ENCODE measurements around the gene MAGEC1. TPM values are rescaled to one million over a fixed set of nuclear protein-coding genes. Genes with fewer than 3 reads are reported as not detected.

Gene MAGEC1
- polyA plus RNA-seq, 1 donor from 2014 or later: not detected

- TF ChIP-seq MXI1 (conservative IDR thresholded peaks at IDR 0.05; ENCODE audit: poor library complexity, severe bottlenecking): no peak
- TF ChIP-seq TAF1 (IDR thresholded peaks at IDR 0.05; ENCODE audit: low read depth): no peak
- no peak for TF ChIP-seq EP300 (conservative IDR thresholded peaks at IDR 0.05; ENCODE audit: poor library complexity, severe bottlenecking)
- no peak for TF ChIP-seq RAD21 (conservative IDR thresholded peaks at IDR 0.05)
- TF ChIP-seq REST (IDR thresholded peaks at IDR 0.05; ENCODE audit: borderline replicate concordance): no peak
- TF ChIP-seq EZH2 (IDR thresholded peaks at IDR 0.05; ENCODE audit: borderline replicate concordance, insufficient read depth, low read length, poor library complexity, severe bottlenecking): no peak
- no peak for TF ChIP-seq CTCF (IDR thresholded peaks at IDR 0.05; ENCODE audit: poor library complexity, severe bottlenecking)
- TF ChIP-seq SMC3 (conservative IDR thresholded peaks at IDR 0.05; ENCODE audit: poor library complexity): no peak
- no peak for TF ChIP-seq POLR2AphosphoS5 (IDR thresholded peaks at IDR 0.05)
- Histone ChIP-seq H4K20me1 (ENCODE audit: insufficient read depth) (no peaks in the 10 kb centered on the region), H3K9me3 (ENCODE audit: low read length) (no peaks in the 10 kb centered on the region), H3K4me2 (ENCODE audit: low read length) (no peak overlapping the region), H3K27ac (ENCODE audit: low read length) (no peak overlapping the region), H3K79me2 (replicated peaks; ENCODE audit: insufficient read depth, low read length) (no peaks in the 10 kb centered on the region), H2AFZ (ENCODE audit: low read depth, low read length) (no peak overlapping the region), H3K27me3 (ENCODE audit: insufficient read depth, low read depth, low read length) (no peaks in the 10 kb centered on the region), H3K36me3 (ENCODE audit: insufficient read depth, low read length) (no peaks in the 10 kb centered on the region), H3K9me2 (ENCODE audit: insufficient read depth, low read length) (no peaks in the 10 kb centered on the region), H3K9ac (ENCODE audit: low read length) (no peak overlapping the region), H3F3A (ENCODE audit: insufficient read depth, low read length, poor library complexity, severe bottlenecking) (no peaks in the 10 kb centered on the region), H3K4me3 (ENCODE audit: low read length) (no peak overlapping the region)
Observed at GRCh38 chrX:141947350-141947749, 43.7 kb downstream of the MAGEC1 start.

GRCh38 chrX:141952603-141953002, 48.9 kb downstream of the MAGEC1 start:
- H3K9me3 ChIP-seq (ENCODE audit: low read length): no peaks in the 10 kb centered on the region
- no peak overlapping the region for H3K9ac ChIP-seq (ENCODE audit: low read length)
- no peak overlapping the region for H2AFZ ChIP-seq (ENCODE audit: low read depth, low read length)
- H4K20me1 ChIP-seq (ENCODE audit: insufficient read depth): no peaks in the 10 kb centered on the region
- no peaks in the 10 kb centered on the region for H3K27me3 ChIP-seq (ENCODE audit: insufficient read depth, low read depth, low read length)
- no peaks in the 10 kb centered on the region for H3K36me3 ChIP-seq (ENCODE audit: insufficient read depth, low read length)
- no peak overlapping the region for H3K27ac ChIP-seq (ENCODE audit: low read length)
- no peaks in the 10 kb centered on the region for H3K9me2 ChIP-seq (ENCODE audit: insufficient read depth, low read length)
- no peak for TF ChIP-seq MXI1 (conservative IDR thresholded peaks at IDR 0.05; ENCODE audit: poor library complexity, severe bottlenecking)
- TF ChIP-seq CTCF (IDR thresholded peaks at IDR 0.05; ENCODE audit: poor library complexity, severe bottlenecking): no peak
- no peak for TF ChIP-seq SMC3 (conservative IDR thresholded peaks at IDR 0.05; ENCODE audit: poor library complexity)
- no peak for TF ChIP-seq EZH2 (IDR thresholded peaks at IDR 0.05; ENCODE audit: borderline replicate concordance, insufficient read depth, low read length, poor library complexity, severe bottlenecking)
- no peak for TF ChIP-seq POLR2AphosphoS5 (IDR thresholded peaks at IDR 0.05)
- no peak for TF ChIP-seq REST (IDR thresholded peaks at IDR 0.05; ENCODE audit: borderline replicate concordance)
- no peak for TF ChIP-seq RAD21 (conservative IDR thresholded peaks at IDR 0.05)
- no peak for TF ChIP-seq TAF1 (IDR thresholded peaks at IDR 0.05; ENCODE audit: low read depth)
- TF ChIP-seq EP300 (conservative IDR thresholded peaks at IDR 0.05; ENCODE audit: poor library complexity, severe bottlenecking): no peak
- H3F3A ChIP-seq (ENCODE audit: insufficient read depth, low read length, poor library complexity, severe bottlenecking): no peaks in the 10 kb centered on the region
- no peaks in the 10 kb centered on the region for H3K79me2 ChIP-seq (replicated peaks; ENCODE audit: insufficient read depth, low read length)
- H3K4me3 ChIP-seq (ENCODE audit: low read length): no peak overlapping the region
- no peak overlapping the region for H3K4me2 ChIP-seq (ENCODE audit: low read length)

Measured in neural cell (in vitro differentiated cells).